ENCODE measurements around the gene PRKX.
"Not testable (repeated sequence)": the region's sequence is repeated elsewhere in the genome, so short reads cannot be mapped to it uniquely, and the experiment has no call there.

PRKX gene

DNA sequence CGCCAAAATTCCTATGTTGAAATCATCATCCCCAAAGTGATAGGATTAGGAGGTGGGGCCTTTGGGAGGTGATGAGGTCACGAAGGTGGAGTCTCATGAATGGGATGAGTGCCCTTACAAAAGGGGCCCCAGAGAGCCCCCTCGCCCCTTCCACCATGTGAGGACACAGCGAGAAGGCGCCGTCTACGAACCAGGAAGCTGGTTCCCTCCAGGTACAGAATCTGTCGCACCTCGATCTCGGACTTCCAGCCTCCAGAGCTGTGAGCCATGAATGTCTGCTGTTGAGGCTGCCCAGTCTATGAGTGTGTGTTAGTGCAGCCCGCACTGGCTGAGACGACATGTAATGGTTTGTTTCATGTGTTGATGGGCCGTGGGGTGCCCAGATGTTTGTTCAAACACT is 60.3 kb downstream of the PRKX start:
- DNase-seq (ENCODE audit: low spot score) = no peak

DNA sequence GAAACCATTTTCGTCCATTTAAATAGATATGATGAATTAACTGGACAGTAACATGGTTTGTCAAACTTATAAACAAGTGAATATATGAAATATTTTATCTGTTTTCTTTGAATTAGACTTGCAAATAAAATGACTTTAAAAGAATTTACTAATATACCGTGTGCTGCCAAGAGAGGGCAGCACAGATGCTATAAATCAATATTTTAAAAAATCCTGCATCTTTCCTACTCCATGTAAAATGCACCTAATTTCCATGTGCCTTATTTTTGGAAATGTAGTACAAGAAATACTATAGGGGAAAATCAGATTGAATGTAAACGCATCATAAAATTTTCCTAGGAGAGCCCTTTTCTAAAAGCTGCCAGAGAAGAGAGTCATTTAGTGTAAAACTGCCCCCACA is 62.2 kb downstream of the PRKX start:
- DNase-seq (ENCODE audit: low spot score) = peak; percentile 20

DNA sequence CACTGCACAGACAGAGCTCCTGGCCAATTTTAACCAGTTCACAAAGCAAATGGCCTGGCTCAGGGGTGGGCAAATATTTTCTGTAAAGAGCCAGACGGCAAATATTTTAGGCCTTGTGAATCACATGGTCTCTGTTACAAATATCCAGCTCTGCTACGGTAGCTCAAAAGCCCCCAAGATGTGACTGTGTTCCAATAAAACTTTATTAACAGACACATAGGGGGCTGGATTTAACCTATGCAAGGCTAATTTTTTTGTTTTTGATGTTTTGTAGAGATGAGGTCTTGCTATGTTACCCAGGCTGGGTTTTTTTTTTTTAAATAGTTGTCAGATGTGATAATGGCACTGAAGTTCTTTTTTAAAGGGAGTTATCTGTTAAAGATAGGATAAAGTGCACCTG is 65.4 kb downstream of the PRKX start:
- no peak for DNase-seq (ENCODE audit: low spot score)

DNA sequence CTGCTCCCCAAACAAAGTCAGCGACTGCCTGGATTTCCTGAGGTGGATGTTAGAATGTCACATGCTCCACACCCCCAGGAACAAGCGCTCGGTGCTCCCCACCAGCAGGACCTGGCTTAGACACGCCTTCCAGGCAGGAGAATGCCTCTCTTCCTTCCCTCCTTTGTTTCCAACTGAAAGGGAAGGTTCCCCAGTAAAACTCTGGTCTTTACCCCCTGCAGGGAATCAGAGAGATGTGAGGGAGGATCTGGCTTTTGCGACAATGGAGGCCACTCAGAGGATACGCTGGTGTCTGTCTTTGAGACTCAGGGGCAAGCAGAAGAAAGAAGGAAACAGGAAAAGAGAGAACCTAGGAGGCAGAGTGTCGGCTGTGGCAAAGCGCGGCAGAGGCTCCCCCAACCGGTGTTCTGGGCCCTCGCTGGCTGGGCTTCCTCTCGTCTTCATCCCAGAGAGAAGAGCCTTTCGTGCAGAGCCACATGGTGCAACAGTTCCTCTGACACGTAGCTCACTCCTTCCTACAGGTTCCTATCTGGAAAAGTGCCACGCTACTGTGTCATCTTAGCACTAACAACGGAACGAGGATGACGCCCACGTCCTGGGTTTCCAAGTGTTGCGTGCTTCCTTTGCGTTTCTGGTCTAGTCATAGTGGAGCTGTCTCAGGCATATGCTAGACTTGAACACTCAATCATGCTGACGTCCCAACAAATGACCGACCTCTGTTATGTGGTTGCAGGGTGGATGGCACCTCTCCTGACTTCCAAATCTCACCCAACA is 73.4 kb downstream of the PRKX start:
- DNase-seq (ENCODE audit: low spot score) = not testable (repeated sequence)

DNA sequence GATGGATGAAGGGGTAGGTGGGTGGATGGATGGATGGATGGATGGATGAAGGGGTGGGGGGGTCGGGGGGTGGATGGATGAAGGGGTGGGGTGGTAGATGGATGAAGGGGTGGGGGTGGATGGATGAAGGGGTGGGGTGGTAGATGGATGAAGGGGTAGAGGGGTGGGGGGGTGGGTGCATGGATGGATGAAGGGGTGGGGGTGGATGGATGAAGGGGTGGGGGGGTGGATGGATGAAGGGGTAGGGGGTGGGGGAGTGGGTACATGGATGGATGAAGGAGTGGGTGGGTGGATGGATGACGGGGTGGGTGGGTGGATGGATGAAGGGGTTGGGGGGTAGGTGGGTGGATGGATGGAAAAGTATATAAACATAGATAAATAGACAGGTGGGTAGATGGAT is 74.2 kb downstream of the PRKX start:
- DNase-seq (ENCODE audit: low spot score) = peak; percentile 11

DNA sequence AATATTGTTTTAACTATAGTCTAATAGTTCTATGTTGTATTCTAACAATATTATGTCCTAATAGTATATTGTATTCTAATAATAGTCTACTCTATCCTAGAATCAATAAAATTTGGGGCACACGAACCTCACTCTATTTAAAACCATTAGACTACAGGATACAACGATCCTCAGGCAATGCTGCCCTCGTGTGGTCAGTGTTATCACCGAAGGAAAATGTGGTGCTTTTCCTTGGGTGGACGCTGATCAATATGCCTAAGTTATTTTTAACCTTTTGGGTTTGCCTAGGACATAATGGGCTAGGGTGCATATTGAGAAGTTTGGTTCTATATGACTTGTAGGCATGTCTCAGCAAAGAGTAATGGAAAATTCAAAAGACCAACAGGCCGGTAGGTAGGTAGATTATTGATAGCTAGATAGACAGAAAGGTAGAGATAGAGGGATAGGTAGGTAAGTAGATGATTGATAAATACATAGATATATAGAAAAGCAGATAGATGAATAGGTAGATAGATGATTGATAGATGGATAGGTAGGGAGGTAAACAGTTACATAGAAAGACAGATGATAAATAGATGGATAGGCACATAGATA is 75.1 kb downstream of the PRKX start:
- DNase-seq (ENCODE audit: low spot score) = peak; percentile 48

DNA sequence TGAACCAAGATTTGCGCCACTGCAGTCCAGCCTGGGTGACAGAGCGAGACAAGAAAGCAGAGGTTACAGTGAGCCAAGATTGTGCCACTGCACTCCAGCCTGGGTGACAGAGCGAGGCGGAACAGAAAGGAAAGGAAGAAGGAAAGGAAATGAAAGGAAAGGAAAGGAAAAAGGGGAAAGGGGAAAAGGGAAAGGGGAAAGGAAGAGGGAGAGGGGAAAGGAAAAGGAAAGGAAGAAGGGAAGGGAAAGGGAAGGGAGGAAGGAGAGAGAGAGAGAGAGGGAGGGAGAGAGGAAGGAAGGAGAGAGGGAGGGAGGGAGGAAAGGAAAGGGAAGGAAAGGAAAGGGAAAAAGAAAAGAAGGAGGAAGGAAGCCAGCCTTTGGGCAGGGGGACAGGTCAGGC is 76.6 kb downstream of the PRKX start:
- no peak for DNase-seq (ENCODE audit: low spot score)

DNA sequence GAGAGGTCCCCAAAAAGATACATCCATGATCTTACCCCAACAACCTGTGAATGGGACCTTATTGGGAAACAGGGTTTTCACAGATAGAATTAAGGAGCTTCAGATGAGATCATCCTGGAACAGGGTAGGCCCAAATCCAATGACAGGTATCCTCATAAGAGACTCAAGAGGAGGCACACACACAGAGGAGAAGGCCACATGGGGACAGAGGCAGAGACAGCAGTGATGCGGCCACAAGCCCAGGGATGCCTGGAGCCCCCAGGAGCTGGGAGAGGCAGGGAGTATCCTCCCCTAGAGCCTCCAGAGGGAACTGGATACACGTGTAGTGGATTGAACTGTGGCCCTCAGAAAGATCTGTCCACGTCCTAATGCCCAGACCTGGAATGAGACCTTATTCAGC is 82.3 kb downstream of the PRKX start:
- no peak for DNase-seq (ENCODE audit: low spot score)

DNA sequence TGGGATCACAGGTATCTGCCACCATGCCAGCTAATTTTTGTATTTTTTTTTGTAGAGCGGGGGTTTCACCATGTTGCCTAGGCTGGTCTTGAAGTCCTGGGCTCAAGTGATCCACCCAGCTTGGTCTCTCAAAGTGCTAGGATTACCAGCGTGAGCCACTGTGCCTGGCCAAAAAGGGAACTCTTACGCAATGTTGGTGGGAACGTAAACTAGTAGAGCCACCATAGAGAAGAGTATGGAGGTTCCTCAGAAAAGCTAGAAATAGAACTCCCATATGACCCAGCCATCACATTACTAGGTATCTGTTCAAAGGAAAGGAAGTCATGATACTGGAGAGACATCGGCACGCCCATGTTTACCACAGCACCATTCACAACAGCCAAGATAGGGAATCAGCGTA is 85.9 kb downstream of the PRKX start:
- DNase-seq (ENCODE audit: low spot score) = no peak

DNA sequence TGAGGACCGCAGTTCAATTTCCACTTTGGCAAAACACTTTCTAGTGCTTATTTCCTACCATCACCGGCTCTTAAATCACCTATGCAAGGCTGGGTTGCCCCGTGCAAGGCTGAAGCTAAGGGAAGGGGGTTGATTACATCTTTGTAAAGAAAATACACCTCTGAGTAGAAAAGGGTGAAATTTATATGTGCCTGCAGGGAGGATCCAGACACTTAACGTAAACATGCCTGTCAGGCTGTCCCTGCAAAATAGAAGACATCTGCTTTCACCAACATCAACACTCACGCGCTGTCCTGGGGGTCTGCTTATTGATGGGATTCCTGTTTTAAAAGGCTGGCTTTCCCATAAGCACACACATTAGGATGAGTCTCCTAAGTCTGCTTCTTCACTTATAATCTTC is 92.0 kb downstream of the PRKX start:
- DNase-seq (ENCODE audit: low spot score) = no peak

DNA sequence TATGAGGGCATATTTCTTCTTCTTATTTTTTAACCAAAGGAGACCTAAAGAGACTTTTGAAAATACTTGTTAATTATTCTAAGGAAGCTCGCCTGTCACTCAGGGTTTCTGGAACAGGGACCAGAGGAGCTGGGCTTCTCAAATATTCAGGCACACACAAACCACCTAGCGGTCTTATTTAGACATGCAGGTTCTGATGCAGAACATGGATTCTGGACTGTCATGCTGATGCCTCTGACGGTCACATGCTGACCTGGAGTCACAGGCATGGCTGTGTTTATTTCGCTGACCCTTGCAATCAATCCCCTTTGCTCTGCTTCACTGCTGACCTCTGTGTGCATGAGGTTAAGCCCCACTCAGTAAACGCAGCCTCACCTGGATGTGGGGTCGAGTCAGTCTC is 101.7 kb downstream of the PRKX start:
- not testable (repeated sequence) for DNase-seq (ENCODE audit: low spot score)

DNA sequence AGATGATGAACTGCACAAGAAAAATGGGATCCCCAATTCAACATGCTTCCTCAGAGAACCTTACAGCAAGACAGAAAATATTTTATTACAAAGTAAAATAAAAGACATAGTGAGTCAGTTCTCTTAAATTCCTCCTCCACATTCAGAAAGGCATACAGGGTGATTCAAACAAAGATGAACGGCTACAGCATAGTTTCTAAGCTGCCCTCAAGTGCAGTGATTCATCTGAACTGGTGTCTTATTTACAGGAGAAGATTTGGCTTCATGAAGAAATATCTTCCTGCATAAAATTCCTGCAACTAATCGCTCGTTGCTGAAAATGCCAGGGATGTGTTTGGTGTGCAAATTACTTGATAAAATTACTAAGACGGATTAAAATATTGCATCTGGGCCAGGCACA is 103.6 kb downstream of the PRKX start:
- DNase-seq (ENCODE audit: low spot score) = peak; percentile 50

DNA sequence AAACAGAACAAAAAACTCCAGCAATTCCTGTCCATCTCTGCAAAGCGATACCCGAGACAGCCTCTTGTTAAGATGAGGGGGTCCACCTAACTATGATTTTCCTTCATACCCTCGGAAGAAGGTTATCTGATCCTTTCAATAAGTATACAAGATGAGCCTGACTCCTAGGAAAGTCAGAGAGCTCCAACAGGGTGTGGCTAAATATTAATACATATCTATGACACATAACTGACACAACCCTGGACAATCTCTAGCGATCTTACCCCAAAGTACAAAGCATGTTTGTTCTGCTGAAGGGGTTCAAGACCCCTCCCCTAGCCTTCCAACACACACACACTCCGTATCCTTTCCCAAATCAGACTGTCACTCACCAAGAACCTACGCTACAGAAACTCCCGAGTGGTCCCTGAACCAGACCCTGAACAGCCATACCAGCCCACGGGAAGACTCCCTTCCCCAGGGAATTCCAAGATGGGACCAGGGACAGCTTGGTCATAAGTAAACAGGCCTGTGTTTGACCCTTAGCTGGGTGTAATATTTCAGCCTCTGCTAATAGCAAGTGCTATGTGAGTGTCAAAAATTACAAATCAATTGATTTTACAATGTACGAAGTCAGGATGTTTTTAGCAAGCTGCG is 110.3 kb downstream of the PRKX start:
- no peak for DNase-seq (ENCODE audit: low spot score)

DNA sequence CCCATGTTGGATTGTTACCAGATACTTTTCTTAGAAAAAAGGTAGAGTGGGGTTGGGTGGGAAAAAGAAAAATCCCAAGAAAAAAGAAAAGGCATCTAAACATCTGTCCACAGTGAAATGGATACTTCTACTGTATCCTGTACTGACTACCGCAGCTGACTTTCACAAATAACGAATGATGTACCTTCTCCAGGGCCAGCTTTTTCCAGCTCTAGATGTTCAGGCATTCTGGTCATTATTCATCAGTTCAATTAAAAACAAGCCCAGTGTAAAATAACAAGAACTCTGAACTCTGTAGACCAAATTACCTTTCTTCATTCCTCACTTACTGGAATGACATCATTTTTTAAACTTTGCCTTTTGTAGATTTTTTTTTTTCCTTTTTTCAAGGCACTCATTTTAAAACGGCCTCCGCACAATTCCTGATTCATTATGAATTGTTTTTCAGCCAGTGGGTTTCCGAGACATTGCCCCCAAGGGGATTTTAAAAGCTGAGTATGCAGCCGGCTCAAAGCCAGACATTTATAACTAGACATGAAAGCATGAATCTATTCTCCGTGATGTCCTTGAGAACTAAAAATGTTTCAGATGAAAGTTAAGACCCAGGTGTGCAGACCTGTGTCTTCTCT is 113.5 kb downstream of the PRKX start:
- DNase-seq (ENCODE audit: low spot score) = no peak

DNA sequence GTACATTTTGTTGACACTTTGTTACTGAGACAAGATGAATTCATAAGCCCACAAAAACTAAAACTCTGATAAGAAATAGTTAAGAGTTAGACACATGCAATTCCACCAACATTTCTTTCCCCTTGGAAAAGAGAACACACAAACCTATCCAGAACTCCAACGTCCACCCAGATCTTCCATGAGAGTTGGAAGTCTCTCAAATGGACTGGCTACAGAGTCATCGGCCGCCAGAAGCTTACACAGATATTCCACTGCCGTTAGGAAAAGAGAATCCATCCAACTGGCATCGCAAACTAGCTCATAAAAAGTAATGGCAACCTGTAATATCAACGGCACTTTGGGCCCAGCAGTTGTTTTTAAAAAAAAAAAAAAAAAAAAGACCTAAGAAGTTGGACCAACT is 114.7 kb downstream of the PRKX start:
- DNase-seq (ENCODE audit: low spot score) = no peak

DNA sequence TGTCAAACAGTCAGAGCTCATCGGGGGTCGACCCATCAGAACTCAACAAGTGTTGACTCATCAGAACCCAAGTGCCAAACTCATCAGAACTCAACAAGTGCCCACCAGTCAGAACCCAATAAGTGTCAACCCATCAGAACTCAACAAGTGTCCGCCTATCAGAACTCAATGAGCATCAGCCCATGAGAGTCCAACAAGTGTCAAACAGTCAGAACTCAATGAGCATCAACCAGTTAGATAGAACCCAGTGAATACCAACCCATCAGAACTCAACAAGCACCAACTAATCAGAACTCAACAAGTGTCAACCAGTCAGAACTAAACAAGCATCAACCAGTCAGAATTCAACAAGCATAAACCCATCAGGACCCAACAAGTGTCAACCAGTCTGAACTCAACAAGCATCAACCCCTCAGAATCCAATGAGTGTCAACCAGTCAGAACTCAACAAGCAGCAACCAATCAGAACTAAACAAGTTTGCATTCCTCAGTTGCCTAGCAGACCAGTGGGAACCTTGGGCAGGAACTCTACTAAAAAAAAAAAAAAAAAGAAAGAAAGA is 115.3 kb downstream of the PRKX start:
- no peak for DNase-seq (ENCODE audit: low spot score)

DNA sequence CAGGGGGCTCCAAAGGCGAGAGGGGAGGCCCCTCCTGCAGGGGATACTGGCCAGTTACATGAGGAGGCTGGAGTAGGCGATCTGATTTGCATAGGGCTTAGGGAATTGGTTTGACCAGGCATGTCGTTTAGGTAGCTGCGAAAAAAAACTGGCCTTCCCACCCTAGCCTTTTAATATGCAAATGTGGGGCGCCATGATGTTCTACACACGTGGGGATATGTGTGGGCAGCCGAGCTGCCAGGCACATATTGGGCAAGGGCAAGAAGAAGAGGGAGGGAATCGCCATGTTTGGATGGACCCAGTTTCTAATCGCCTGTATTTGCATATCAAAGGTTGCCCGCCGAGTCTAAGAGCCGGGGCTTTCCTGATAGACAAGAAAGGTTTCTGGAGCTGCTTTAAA is 121.3 kb downstream of the PRKX start:
- no peak for DNase-seq (ENCODE audit: low spot score)

DNA sequence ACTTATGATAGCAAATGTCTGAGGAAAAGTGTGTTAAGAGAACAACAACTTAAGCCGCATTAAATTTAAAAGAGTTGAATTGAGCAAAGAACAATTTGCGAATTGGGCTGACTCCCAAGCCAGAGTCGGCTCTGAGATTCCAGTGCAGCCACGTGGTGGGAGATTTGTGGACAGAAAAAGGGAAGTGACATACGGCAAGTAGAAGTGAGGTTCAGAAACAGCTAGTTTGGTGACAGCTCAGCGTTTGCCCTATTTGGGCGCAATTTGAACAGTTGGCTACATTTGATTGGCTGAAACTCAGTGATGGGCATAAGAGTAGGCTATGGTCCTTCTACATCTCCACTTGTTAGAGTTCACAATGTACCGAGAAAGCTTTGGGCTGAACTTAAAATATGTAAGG is 124.0 kb downstream of the PRKX start:
- no peak for DNase-seq (ENCODE audit: low spot score)

DNA sequence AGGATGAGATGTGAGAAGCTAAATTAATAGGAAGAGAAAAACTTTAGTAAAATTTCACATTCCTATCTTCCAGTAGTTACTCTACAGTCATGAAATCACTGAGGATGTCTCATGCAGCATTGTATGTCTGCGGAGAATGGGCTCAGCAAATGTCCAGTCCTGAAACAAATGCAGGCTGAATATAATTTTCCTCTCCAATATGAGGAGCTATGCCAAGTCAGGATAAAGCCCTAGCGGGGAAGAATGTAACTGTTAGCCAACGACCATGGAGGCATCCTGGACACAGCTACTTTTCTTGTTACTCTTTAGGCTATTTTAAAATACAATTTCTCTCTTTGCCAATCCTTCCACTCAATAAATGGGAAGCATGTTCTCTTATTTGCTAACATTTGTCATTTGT is 127.7 kb downstream of the PRKX start:
- DNase-seq (ENCODE audit: low spot score) = no peak

DNA sequence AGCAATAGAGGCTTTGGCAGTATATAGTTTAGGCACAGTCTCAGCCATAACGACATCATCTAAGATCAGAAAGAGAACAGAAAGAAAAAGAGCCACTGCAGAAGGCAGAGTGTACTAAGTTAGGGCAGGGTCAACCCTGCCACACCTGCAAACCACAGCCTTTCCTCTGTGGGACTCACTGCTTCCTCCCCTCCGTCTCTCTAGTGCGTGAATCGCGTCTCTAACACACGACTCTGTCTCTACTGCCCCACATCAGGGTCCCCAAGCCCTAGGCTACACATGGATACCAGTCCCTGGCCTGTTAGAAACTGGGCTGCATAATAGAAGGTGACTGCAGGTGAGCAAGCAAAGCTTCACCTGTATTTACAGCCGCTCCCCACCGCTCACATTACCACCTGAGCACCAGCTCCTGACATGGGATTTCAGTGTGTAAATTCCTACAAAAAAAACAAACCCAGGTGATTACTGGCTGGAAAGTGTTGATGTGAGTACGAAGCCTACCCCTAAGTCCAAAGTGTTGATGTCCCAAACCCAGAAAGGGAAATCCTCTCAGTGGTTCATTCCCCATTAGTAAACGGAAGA is 128.9 kb downstream of the PRKX start:
- DNase-seq (ENCODE audit: low spot score) = no peak

DNA sequence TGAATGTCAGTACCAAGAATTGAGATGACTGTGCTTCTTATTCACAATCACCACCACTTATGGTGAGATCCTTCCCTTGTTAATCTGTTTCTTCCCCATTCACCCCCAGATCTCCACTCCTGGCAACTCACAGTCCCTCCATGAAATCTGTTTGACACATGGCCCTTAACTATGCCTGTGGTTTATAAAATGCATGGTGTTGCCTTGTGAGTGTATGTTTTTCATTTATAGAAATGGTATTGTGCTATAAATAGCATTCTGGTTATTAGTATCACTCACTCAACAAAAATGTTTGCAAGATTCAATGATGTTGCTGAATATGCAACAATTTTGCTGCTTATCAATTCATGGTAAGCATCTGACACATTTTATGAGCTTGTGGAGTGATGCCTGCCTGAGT is 131.0 kb downstream of the PRKX start:
- DNase-seq (ENCODE audit: low spot score) = no peak

DNA sequence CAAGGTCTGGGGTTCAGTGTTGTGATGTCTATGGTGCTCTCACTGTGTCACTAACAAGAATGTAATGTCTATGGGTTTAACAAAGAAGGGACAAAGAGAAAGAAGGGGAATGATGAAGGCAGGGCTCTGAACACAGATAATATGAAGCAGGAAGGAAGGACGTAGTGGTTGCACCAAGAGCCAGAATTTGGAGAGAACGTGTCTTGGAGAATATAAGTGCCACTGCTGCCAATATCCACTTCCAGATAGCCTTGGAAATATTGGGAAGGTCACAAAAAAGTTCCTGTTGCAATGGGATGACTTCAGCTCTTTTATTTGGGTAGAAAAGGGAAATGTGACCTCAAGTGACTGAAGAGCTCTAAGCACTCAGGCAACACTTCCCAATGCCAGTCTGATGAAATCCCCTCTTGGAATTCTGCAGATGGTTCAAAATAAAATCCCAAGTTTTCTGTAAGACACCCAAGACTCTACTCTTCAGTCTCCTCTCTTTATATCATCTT is 131.8 kb downstream of the PRKX start:
- no peak for DNase-seq (ENCODE audit: low spot score)

Measured in AG20443 (cell line).